CD4-positive, alpha-beta T cell (primary cell): ENCODE data around the gene ADGRA3. TPM values are rescaled to one million over a fixed set of nuclear protein-coding genes. Genes with fewer than 3 reads are reported as not detected.

Experiments
- ATAC-seq: fragments of 200-7000 bp; cut with Tn5 transposase; one replicate; pipeline ENCODE4 v1.10.0; 2022; ENCODE audit warnings: mild to moderate bottlenecking; ENCODE audit not compliant: poor library complexity
- CTCF ChIA-PET: fragments of 350-600 bp; sonication (Branson Sonifier 250); formaldehyde crosslinking; loops from one replicate; lab custom pipeline; 2021; ENCODE audit warnings: antibody characterized with exemption, inconsistent platforms; lab: Charles Lee
- POLR2A ChIA-PET: fragments of 350-600 bp; sonication (Branson Sonifier 250); formaldehyde crosslinking; loops from one replicate; lab custom pipeline; 2021; ENCODE audit warnings: antibody characterized with exemption, inconsistent platforms; lab: Charles Lee
- DNase-seq, 14 experiments: peaks; one replicate each; pipeline ENCODE4 v3.0.0-alpha.2; 2013 to 2020; ENCODE audit warnings: mixed read lengths in 2 of 14
- H3K27ac ChIP-seq, 2 donors: one replicate each; pipeline versions ENCODE4 v1.5.1 to v1.7.0; 2013; ENCODE audit warnings: low read length in 2 of 2, low read depth in 1 of 2, mild to moderate bottlenecking in 1 of 2
- H3K27me3 ChIP-seq, 2 experiments: 1 replicate in 1 of 2; 2 replicates in 1 of 2; pipeline versions ENCODE4 v1.6.1 to v1.7.0; 2013; ENCODE audit warnings: low read length in 2 of 2, control low read depth in 1 of 2, mild to moderate bottlenecking in 1 of 2, moderate library complexity in 1 of 2; ENCODE audit not compliant: insufficient read depth in 2 of 2, control insufficient read depth in 1 of 2
- H3K36me3 ChIP-seq: one replicate; pipeline ENCODE4 v1.6.1; 2013; ENCODE audit warnings: low read length, control low read depth; ENCODE audit not compliant: insufficient read depth
- H3K4me1 ChIP-seq: one replicate; pipeline ENCODE4 v1.6.1; 2013; ENCODE audit warnings: low read length, control low read depth; ENCODE audit not compliant: insufficient read depth
- H3K4me3 ChIP-seq: one replicate; pipeline ENCODE4 v1.5.1; 2013; ENCODE audit warnings: mild to moderate bottlenecking, low read length, moderate library complexity
- H3K9me3 ChIP-seq, 2 experiments: 1 replicate in 1 of 2; 2 replicates in 1 of 2; pipeline versions ENCODE4 v1.6.1 to v1.7.0; 2013; ENCODE audit warnings: low read length in 2 of 2, mild to moderate bottlenecking in 2 of 2, control low read depth in 1 of 2, moderate library complexity in 1 of 2; ENCODE audit not compliant: control insufficient read depth in 1 of 2, insufficient read depth in 1 of 2
- H3K27ac Mint-ChIP-seq: one replicate; pipeline ENCODE4 v1.8.0; 2020; ENCODE audit warnings: mixed read lengths
- H3K27me3 Mint-ChIP-seq: one replicate; pipeline ENCODE4 v1.8.0; 2021; ENCODE audit warnings: mixed read lengths
- H3K36me3 Mint-ChIP-seq: one replicate; pipeline ENCODE4 v1.8.0; 2021; ENCODE audit warnings: low read depth, mixed read lengths
- H3K4me1 Mint-ChIP-seq: one replicate; pipeline ENCODE4 v1.8.0; 2021; ENCODE audit warnings: low read depth, mixed read lengths
- H3K4me3 Mint-ChIP-seq: one replicate; pipeline ENCODE4 v1.8.0; 2020; ENCODE audit warnings: mild to moderate bottlenecking, mixed read lengths
- H3K9me3 Mint-ChIP-seq: one replicate; pipeline ENCODE4 v1.8.0; 2020; ENCODE audit warnings: mixed read lengths
- CTCF ChIP-seq: fragments of 200-600 bp; IDR thresholded peaks from one replicate; pipeline ENCODE4 v1.8.0; 2022; ENCODE audit warnings: antibody characterized with exemption, mild to moderate bottlenecking
- intact Hi-C, 2 experiments: fragments of 100-400 bp; cut with DNase I in 1 of 2; cut with micrococcal nuclease in 1 of 2; formaldehyde crosslinking; loops; one replicate each; pipeline versions ENCODE4 v1.15.1 to v1.9.0; 2023 to 2025; cut with DNase I, micrococcal nuclease
- total RNA-seq, 174 experiments: library from RNA in 2 of 174; stranded (reverse) in 2 of 174; gene quantifications; one replicate each; pipeline ENCODE4 v1.2.3 and lab custom pipeline; 2021 to 2026

ADGRA3 gene
- total RNA-seq, 2 experiments from 2014 or later, result 2.2 to 3.1 TPM

GRCh38 chr4:22488106-22488505 is 27.8 kb downstream of the ADGRA3 start:
- ATAC-seq (no peak), DNase-seq (no peak)
- Histone ChIP-seq H3K9me3 (peaks cover 0 to 4% of the 10 kb centered on the region in 2 experiments), H3K4me1 (no peaks in the 10 kb centered on the region), H3K27ac (no peak overlapping the region), H3K36me3 (no peaks in the 10 kb centered on the region), H3K27me3 (no peaks in the 10 kb centered on the region), H3K4me3 (no peak overlapping the region)
- peaks cover 6% of the 10 kb centered on the region for H3K9me3 Mint-ChIP-seq
- H3K36me3 Mint-ChIP-seq, result no peaks in the 10 kb centered on the region
- intact Hi-C loops, result no loop called here
- ChIA-PET POLR2A (no interaction called here), CTCF (no interaction called here)
- H3K27ac Mint-ChIP-seq, result no peak overlapping the region
- H3K4me1 Mint-ChIP-seq, result peaks cover 11% of the 10 kb centered on the region
- no peak for TF ChIP-seq CTCF
- H3K4me3 Mint-ChIP-seq, result no peak overlapping the region
- H3K27me3 Mint-ChIP-seq, result no peaks in the 10 kb centered on the region

GRCh38 chr4:22487328-22487727 is 28.5 kb downstream of the ADGRA3 start:
- DNase-seq (no peak), ATAC-seq (no peak)
- Histone ChIP-seq H3K36me3 (no peaks in the 10 kb centered on the region), H3K9me3 (peaks cover 0 to 7% of the 10 kb centered on the region in 2 experiments), H3K4me3 (no peak overlapping the region), H3K27ac (no peak overlapping the region), H3K27me3 (no peaks in the 10 kb centered on the region), H3K4me1 (no peaks in the 10 kb centered on the region)
- Mint-ChIP-seq H3K4me1 (peaks cover 11% of the 10 kb centered on the region), H3K9me3 (peaks cover 6% of the 10 kb centered on the region), H3K27ac (no peak overlapping the region), H3K36me3 (no peaks in the 10 kb centered on the region), H3K4me3 (no peak overlapping the region), H3K27me3 (no peaks in the 10 kb centered on the region)
- CTCF ChIA-PET, result no interaction called here
- no peak for TF ChIP-seq CTCF
- intact Hi-C loops, result no loop called here
- POLR2A ChIA-PET, result no interaction called here

GRCh38 chr4:22486276-22486675 is 29.6 kb downstream of the ADGRA3 start:
- Mint-ChIP-seq H3K9me3 (peaks cover 6% of the 10 kb centered on the region), H3K4me3 (no peak overlapping the region), H3K4me1 (peaks cover 13% of the 10 kb centered on the region), H3K27me3 (no peaks in the 10 kb centered on the region), H3K36me3 (no peaks in the 10 kb centered on the region), H3K27ac (no peak overlapping the region)
- no peak for TF ChIP-seq CTCF
- ChIA-PET POLR2A (no interaction called here), CTCF (no interaction called here)
- ATAC-seq (no peak), DNase-seq (no peak)
- intact Hi-C loops, result no loop called here
- Histone ChIP-seq H3K36me3 (no peaks in the 10 kb centered on the region), H3K4me3 (no peak overlapping the region), H3K27ac (no peak overlapping the region), H3K27me3 (no peaks in the 10 kb centered on the region), H3K9me3 (peaks cover 0 to 7% of the 10 kb centered on the region in 2 experiments), H3K4me1 (no peaks in the 10 kb centered on the region)
